ENCODE data around the gene ATG14. TPM values are rescaled to one million over a fixed set of nuclear protein-coding genes. Genes with fewer than 3 reads are reported as not detected.
A peak's percentile ranks its signal among the peaks of the same experiment; 100 is the strongest.

The ATG14 gene
- polyA plus RNA-seq, 1 of the 3 experiments (the other 2 are of a cell fraction), result 4.3 TPM

GRCh38 chr14:55454264-55455002, 42.8 kb upstream of the ATG14 start:
- Histone ChIP-seq H3K79me2 (ENCODE audit: insufficient read depth) (no peaks in the 10 kb centered on the region), H3K4me2 (peak overlapping the region; percentile 71), H3K27me3 (ENCODE audit: insufficient read depth) (no peaks in the 10 kb centered on the region), H3F3A (replicated peaks; ENCODE audit: insufficient read depth) (peaks cover 21% of the 10 kb centered on the region), H4K20me1 (ENCODE audit: insufficient read depth) (no peaks in the 10 kb centered on the region), H3K27ac (ENCODE audit: low read depth in 2 of 2, low read length in 1 of 2) (peak overlapping the region; percentile 58 to 92), H3K9me3 (no peaks in the 10 kb centered on the region), H3K9me2 (no peaks in the 10 kb centered on the region), H3K9ac (no peak overlapping the region; the same call in 1 of the 2 replicates), H2AFZ (ENCODE audit: low read depth) (peak overlapping the region; percentile 80), H3K4me1 (ENCODE audit: control insufficient read depth in 1 of 2, insufficient read depth in 2 of 2, low read depth in 1 of 2, low read length in 1 of 2) (peaks cover 17 to 23% of the 10 kb centered on the region in 2 experiments; a peak in 3 of 4 replicates), H3K4me3 (ENCODE audit: low read depth in 2 of 2, low read length in 1 of 2) (peak overlapping the region; percentile 16 to 21; a peak in 2 of 4 replicates), H3K36me3 (replicated peaks in 1 of 2; ENCODE audit: control insufficient read depth in 1 of 2, insufficient read depth in 2 of 2, low read length in 1 of 2) (no peaks in the 10 kb centered on the region)
- 6% methylated on average over 13 of the region's 13 CpGs for WGBS (ENCODE audit: low lambda C conversion rate)
- CTCF ChIA-PET, result interaction anchor here (0.8 to 2.0 kb wide), 4 partner anchors 8 to 200 kb away, joined by 3 to 20 read pairs (median 4); no protein-coding TSS in a partner anchor
- DNase-seq, result peak; percentile 79
- POLR2A ChIA-PET, result interaction anchor here (1.1 to 1.3 kb wide), 2 partner anchors 14 to 127 kb away, joined by 3 read pairs; no protein-coding TSS in a partner anchor
- TF ChIP-seq CHD2 (IDR thresholded peaks at IDR 0.05; ENCODE audit: low read length, partially characterized antibody) (peak; percentile 47), JUND (IDR thresholded peaks at IDR 0.05) (peak; percentile 89), FOSL2 (IDR thresholded peaks at IDR 0.05; ENCODE audit: borderline replicate concordance, low read depth) (peak; percentile 93), TCF12 (IDR thresholded peaks at IDR 0.05) (peak; percentile 85), SMC3 (IDR thresholded peaks at IDR 0.05; ENCODE audit: low read depth, low read length) (no peak), EZH2phosphoT487 (IDR thresholded peaks at IDR 0.05; ENCODE audit: borderline replicate concordance, low read depth) (no peak), SIN3A (IDR thresholded peaks at IDR 0.05; ENCODE audit: borderline replicate concordance, low read depth, low read length) (peak; percentile 66), GABPA (IDR thresholded peaks at IDR 0.05; ENCODE audit: low read depth) (no peak), TAF1 (IDR thresholded peaks at IDR 0.05; ENCODE audit: borderline replicate concordance, low read depth, low read length) (0 out of 2 replicates have a peak, but pooled peaks have one; percentile 29), MEF2A (IDR thresholded peaks at IDR 0.05; ENCODE audit: borderline replicate concordance, low read depth) (0 out of 2 replicates have a peak, but pooled peaks have one; percentile 20), USF1 (IDR thresholded peaks at IDR 0.05; ENCODE audit: borderline replicate concordance, low read depth) (no peak), YY1 (IDR thresholded peaks at IDR 0.05; ENCODE audit: low read depth) (0 out of 2 replicates have a peak, but pooled peaks have one; percentile 50), FOXJ3 (CRISPR knock-in tag; IDR thresholded peaks at IDR 0.05) (no peak; the same call in 1 of the 2 replicates), EP300 (IDR thresholded peaks at IDR 0.05; ENCODE audit: borderline replicate concordance in 1 of 2, low read depth in 1 of 2, low read length in 1 of 2) (peak; percentile 25 to 83; a peak in 3 of 4 replicates), POLR2AphosphoS5 (IDR thresholded peaks at IDR 0.05; ENCODE audit: low read depth, low read length) (peak; percentile 77; the same call in 1 of the 2 replicates), RXRA (IDR thresholded peaks at IDR 0.05; ENCODE audit: borderline replicate concordance, low read depth) (no peak), NFIC (IDR thresholded peaks at IDR 0.05; ENCODE audit: borderline replicate concordance) (peak; percentile 97)
- TF ChIP-seq, protein P1, sequence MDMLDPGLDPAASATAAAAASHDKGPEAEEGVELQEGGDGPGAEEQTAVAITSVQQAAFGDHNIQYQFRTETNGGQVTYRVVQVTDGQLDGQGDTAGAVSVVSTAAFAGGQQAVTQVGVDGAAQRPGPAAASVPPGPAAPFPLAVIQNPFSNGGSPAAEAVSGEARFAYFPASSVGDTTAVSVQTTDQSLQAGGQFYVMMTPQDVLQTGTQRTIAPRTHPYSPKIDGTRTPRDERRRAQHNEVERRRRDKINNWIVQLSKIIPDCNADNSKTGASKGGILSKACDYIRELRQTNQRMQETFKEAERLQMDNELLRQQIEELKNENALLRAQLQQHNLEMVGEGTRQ (IDR thresholded peaks at IDR 0.05; ENCODE audit: borderline replicate concordance, low read depth, low read length), result no peak
- TF ChIP-seq, protein P2, sequence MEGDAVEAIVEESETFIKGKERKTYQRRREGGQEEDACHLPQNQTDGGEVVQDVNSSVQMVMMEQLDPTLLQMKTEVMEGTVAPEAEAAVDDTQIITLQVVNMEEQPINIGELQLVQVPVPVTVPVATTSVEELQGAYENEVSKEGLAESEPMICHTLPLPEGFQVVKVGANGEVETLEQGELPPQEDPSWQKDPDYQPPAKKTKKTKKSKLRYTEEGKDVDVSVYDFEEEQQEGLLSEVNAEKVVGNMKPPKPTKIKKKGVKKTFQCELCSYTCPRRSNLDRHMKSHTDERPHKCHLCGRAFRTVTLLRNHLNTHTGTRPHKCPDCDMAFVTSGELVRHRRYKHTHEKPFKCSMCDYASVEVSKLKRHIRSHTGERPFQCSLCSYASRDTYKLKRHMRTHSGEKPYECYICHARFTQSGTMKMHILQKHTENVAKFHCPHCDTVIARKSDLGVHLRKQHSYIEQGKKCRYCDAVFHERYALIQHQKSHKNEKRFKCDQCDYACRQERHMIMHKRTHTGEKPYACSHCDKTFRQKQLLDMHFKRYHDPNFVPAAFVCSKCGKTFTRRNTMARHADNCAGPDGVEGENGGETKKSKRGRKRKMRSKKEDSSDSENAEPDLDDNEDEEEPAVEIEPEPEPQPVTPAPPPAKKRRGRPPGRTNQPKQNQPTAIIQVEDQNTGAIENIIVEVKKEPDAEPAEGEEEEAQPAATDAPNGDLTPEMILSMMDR (IDR thresholded peaks at IDR 0.05), result no peak
- TF ChIP-seq, protein P3, sequence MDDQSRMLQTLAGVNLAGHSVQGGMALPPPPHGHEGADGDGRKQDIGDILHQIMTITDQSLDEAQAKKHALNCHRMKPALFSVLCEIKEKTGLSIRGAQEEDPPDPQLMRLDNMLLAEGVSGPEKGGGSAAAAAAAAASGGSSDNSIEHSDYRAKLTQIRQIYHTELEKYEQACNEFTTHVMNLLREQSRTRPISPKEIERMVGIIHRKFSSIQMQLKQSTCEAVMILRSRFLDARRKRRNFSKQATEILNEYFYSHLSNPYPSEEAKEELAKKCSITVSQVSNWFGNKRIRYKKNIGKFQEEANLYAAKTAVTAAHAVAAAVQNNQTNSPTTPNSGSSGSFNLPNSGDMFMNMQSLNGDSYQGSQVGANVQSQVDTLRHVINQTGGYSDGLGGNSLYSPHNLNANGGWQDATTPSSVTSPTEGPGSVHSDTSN (IDR thresholded peaks at IDR 0.05), result peak; percentile 73; the same call in 1 of the 2 replicates
- TF ChIP-seq, protein P4, sequence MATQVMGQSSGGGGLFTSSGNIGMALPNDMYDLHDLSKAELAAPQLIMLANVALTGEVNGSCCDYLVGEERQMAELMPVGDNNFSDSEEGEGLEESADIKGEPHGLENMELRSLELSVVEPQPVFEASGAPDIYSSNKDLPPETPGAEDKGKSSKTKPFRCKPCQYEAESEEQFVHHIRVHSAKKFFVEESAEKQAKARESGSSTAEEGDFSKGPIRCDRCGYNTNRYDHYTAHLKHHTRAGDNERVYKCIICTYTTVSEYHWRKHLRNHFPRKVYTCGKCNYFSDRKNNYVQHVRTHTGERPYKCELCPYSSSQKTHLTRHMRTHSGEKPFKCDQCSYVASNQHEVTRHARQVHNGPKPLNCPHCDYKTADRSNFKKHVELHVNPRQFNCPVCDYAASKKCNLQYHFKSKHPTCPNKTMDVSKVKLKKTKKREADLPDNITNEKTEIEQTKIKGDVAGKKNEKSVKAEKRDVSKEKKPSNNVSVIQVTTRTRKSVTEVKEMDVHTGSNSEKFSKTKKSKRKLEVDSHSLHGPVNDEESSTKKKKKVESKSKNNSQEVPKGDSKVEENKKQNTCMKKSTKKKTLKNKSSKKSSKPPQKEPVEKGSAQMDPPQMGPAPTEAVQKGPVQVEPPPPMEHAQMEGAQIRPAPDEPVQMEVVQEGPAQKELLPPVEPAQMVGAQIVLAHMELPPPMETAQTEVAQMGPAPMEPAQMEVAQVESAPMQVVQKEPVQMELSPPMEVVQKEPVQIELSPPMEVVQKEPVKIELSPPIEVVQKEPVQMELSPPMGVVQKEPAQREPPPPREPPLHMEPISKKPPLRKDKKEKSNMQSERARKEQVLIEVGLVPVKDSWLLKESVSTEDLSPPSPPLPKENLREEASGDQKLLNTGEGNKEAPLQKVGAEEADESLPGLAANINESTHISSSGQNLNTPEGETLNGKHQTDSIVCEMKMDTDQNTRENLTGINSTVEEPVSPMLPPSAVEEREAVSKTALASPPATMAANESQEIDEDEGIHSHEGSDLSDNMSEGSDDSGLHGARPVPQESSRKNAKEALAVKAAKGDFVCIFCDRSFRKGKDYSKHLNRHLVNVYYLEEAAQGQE (IDR thresholded peaks at IDR 0.05; ENCODE audit: low read depth, low read length), result no peak; the same call in 1 of the 2 replicates
- TF ChIP-seq, protein P5, sequence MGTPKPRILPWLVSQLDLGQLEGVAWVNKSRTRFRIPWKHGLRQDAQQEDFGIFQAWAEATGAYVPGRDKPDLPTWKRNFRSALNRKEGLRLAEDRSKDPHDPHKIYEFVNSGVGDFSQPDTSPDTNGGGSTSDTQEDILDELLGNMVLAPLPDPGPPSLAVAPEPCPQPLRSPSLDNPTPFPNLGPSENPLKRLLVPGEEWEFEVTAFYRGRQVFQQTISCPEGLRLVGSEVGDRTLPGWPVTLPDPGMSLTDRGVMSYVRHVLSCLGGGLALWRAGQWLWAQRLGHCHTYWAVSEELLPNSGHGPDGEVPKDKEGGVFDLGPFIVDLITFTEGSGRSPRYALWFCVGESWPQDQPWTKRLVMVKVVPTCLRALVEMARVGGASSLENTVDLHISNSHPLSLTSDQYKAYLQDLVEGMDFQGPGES (IDR thresholded peaks at IDR 0.05; ENCODE audit: low read depth, low read length), result no peak

Data from SK-N-SH (cell line).